Keratinocyte (primary cell): ENCODE data around the gene ALS2CL.

Experiments used
- EZH2 ChIP-seq: IDR thresholded peaks from one replicate; pipeline ENCODE4 v1.6.1; 2012; ENCODE audit warnings: inconsistent platforms, mild to moderate bottlenecking, low read length, moderate library complexity
- TF ChIP-seq, protein P1 (sequence below), 3 experiments: IDR thresholded peaks in 1 of 3; conservative IDR thresholded peaks in 1 of 3; optimal IDR thresholded peaks in 1 of 3; 2 replicates in 2 of 3; 3 replicates in 1 of 3; pipeline versions ENCODE3 to v1.5.1; 2011; ENCODE audit warnings: low read length in 3 of 3, mild to moderate bottlenecking in 3 of 3, moderate library complexity in 2 of 3, control low read depth in 1 of 3, inconsistent platforms in 1 of 3; ENCODE audit not compliant: insufficient read depth in 2 of 3; ENCODE audit errors: extremely low read depth in 1 of 3

DNA sequence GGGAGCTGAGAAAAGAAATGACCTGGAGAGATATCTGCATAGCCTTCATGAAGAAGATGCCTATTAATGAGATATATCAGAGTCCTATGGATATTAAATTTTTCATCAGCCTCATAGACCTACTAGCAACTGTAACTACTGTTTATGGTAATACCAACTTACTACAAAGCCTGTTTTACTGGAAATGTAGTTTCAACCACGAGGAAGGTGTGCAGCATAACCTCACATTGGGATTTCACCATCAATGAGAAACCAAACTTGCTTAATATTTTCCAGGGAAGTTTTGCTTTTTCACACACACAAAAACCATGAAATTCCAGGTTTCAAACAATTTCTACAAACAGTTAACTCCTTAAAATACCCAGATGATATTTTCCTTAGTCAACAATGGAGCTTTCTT, 49.8 kb downstream of the ALS2CL start:
- TF ChIP-seq, protein P1, sequence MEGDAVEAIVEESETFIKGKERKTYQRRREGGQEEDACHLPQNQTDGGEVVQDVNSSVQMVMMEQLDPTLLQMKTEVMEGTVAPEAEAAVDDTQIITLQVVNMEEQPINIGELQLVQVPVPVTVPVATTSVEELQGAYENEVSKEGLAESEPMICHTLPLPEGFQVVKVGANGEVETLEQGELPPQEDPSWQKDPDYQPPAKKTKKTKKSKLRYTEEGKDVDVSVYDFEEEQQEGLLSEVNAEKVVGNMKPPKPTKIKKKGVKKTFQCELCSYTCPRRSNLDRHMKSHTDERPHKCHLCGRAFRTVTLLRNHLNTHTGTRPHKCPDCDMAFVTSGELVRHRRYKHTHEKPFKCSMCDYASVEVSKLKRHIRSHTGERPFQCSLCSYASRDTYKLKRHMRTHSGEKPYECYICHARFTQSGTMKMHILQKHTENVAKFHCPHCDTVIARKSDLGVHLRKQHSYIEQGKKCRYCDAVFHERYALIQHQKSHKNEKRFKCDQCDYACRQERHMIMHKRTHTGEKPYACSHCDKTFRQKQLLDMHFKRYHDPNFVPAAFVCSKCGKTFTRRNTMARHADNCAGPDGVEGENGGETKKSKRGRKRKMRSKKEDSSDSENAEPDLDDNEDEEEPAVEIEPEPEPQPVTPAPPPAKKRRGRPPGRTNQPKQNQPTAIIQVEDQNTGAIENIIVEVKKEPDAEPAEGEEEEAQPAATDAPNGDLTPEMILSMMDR (optimal IDR thresholded peaks at IDR 0.05 in 1 of 3, IDR thresholded peaks at IDR 0.05 in 1 of 3, conservative IDR thresholded peaks at IDR 0.05 in 1 of 3; ENCODE audit: extremely low read depth in 1 of 3, insufficient read depth in 2 of 3, low read length in 3 of 3), result no peak
- TF ChIP-seq EZH2, result no peak
